ENCODE measurements around the gene ZNF223. TPM values are rescaled to one million over a fixed set of nuclear protein-coding genes. Genes with fewer than 3 reads are reported as not detected.

ZNF223 gene
- total RNA-seq, 4 donors from 2014 or later: 0.56 to 3.0 (median 0.91) TPM; not detected in 1

DNA sequence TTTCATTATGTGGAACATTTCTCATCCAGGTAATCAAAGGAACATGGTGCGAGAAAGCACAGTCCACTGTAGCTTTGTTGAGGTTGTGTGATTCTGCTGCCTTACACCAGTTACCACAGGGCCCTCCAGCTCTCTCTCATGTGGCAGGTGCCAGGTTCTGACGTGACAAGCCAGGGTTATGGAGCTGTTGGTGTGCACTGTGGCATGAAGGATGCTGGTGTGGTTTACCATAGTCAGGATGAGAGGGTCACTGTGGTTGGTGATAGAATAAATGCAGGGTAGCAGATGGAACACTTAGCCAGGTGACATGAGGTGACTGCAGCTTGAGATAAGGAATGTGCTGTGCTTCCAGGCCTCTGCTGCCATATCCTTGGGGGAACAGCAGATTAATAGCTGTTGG is 7.4 kb downstream of the ZNF223 start:
- TF ChIP-seq, protein P1, sequence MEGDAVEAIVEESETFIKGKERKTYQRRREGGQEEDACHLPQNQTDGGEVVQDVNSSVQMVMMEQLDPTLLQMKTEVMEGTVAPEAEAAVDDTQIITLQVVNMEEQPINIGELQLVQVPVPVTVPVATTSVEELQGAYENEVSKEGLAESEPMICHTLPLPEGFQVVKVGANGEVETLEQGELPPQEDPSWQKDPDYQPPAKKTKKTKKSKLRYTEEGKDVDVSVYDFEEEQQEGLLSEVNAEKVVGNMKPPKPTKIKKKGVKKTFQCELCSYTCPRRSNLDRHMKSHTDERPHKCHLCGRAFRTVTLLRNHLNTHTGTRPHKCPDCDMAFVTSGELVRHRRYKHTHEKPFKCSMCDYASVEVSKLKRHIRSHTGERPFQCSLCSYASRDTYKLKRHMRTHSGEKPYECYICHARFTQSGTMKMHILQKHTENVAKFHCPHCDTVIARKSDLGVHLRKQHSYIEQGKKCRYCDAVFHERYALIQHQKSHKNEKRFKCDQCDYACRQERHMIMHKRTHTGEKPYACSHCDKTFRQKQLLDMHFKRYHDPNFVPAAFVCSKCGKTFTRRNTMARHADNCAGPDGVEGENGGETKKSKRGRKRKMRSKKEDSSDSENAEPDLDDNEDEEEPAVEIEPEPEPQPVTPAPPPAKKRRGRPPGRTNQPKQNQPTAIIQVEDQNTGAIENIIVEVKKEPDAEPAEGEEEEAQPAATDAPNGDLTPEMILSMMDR (IDR thresholded peaks at IDR 0.05 in 4 of 5, conservative IDR thresholded peaks at IDR 0.05 in 1 of 5): no peak
- no peak for TF ChIP-seq POLR2A (IDR thresholded peaks at IDR 0.05)
- in situ Hi-C loops (cut with MboI; ENCODE audit: low sequenced_read_pairs in 4 of 4): loop anchor here in 1 of 4 donors (10.0 kb wide), 2 partner anchors 54 to 86 kb away; partner anchors contain the start of genes ZNF230 and ZNF234
- Histone ChIP-seq H3K4me3 (no peak overlapping the region), H3K9me3 (peaks cover 3 to 16% (median 6%) of the 10 kb centered on the region in 3 donors), H3K4me1 (no peaks in the 10 kb centered on the region), H3K27ac (no peak overlapping the region), H3K27me3 (no peaks in the 10 kb centered on the region), H3K36me3 (peaks cover 12 to 96% of the 10 kb centered on the region in 2 donors)
- intact Hi-C loops (cut with DNase I; ENCODE audit: low total_unique reads): loop anchor here (10.0 kb wide), 1 partner anchor 104 kb away; the partner anchor contains the start of gene ZNF221
- DNase-seq (no peak), ATAC-seq (no peak)

DNA sequence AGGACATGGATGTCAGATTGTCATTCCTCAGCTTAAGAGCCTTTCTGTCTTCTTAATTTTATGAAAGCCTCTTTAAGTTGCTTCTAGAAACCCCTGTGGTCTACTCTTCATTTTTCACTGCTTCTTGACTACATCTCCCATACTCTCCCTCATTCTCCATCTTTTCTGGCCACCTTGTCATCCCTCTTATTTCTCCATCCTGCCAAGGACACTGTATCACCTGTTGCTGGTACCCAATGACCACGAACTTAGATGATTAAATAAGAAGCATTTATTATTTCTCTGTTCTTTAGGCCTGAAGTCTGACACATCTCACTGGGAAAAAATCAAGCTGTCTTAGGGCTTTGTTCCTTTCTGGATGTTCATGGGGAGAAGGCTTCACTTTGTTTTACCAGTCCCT is 9.2 kb downstream of the ZNF223 start:
- no peak for ATAC-seq

DNA sequence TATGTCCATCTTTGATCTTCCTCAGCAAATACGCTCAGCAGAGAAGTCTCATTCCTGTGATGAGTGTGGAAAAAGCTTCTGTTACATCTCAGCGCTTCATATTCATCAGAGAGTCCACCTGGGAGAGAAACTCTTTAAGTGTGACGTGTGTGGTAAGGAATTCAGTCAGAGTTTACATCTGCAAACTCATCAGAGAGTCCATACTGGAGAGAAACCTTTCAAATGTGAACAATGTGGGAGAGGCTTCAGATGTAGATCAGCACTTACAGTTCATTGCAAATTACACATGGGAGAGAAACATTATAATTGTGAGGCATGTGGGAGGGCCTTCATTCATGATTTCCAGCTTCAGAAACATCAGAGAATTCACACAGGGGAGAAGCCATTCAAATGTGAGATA is 14.5 kb downstream of the ZNF223 start:
- peaks cover 21 to 73% of the 10 kb centered on the region in 2 donors for H3K36me3 ChIP-seq
- DNase-seq (no peak), ATAC-seq (no peak)
- in situ Hi-C loops (cut with MboI; ENCODE audit: low sequenced_read_pairs in 4 of 4): no loop called here
- H3K4me1 ChIP-seq: peaks cover under 1 to 1% of the 10 kb centered on the region in 2 donors
- TF ChIP-seq POLR2A (IDR thresholded peaks at IDR 0.05): no peak
- TF ChIP-seq, protein P1 (IDR thresholded peaks at IDR 0.05 in 4 of 5, conservative IDR thresholded peaks at IDR 0.05 in 1 of 5): no peak
- H3K27ac ChIP-seq: no peak overlapping the region
- H3K4me3 ChIP-seq: peak overlapping the region in 1 of 4 donors; percentile 35
- peaks cover 20 to 37% (median 23%) of the 10 kb centered on the region in 3 donors for H3K9me3 ChIP-seq
- no peaks in the 10 kb centered on the region for H3K27me3 ChIP-seq
- intact Hi-C loops (cut with DNase I; ENCODE audit: low total_unique reads): no loop called here

More for the DNA sequence above, 9.2 kb downstream of the ZNF223 start:
- peaks cover 7 to 24% (median 10%) of the 10 kb centered on the region in 3 donors for H3K9me3 ChIP-seq
- peaks cover 21 to 95% of the 10 kb centered on the region in 2 donors for H3K36me3 ChIP-seq
- no peak overlapping the region for H3K4me3 ChIP-seq
- intact Hi-C loops (cut with DNase I; ENCODE audit: low total_unique reads): no loop called here
- in situ Hi-C loops (cut with MboI; ENCODE audit: low sequenced_read_pairs in 4 of 4): no loop called here
- H3K4me1 ChIP-seq: no peaks in the 10 kb centered on the region
- no peaks in the 10 kb centered on the region for H3K27me3 ChIP-seq
- TF ChIP-seq POLR2A (IDR thresholded peaks at IDR 0.05): no peak
- TF ChIP-seq, protein P1 (IDR thresholded peaks at IDR 0.05 in 4 of 5, conservative IDR thresholded peaks at IDR 0.05 in 1 of 5): no peak
- DNase-seq: no peak
- H3K27ac ChIP-seq: no peak overlapping the region

DNA sequence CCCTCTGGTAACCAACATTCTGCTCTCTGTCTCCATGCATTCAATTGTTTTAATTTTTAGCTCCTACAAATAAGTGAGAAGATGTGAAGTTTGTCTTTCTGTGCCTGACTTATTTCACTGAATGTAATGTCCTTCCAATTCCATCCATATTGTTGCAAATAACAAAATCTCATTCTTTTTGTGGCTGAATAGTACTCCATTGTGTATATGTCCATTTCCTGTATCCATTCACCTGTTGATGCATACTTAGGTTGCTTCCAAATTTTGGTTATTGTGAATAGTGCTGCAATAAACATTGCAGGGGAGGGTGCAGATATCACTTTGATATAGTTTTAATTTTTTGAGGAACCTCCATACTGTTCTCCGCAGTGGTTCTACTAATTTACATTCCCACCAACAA is 17.6 kb downstream of the ZNF223 start:
- intact Hi-C loops (cut with DNase I; ENCODE audit: low total_unique reads) (no loop called here), in situ Hi-C loops (cut with MboI; ENCODE audit: low sequenced_read_pairs in 4 of 4) (no loop called here)
- Histone ChIP-seq H3K4me1 (peaks cover 10 to 13% of the 10 kb centered on the region in 2 donors), H3K36me3 (peaks cover 19 to 42% of the 10 kb centered on the region in 2 donors), H3K27ac (no peak overlapping the region), H3K27me3 (no peaks in the 10 kb centered on the region), H3K9me3 (peaks cover 17 to 25% (median 18%) of the 10 kb centered on the region in 3 donors), H3K4me3 (no peak overlapping the region)
- ATAC-seq (no peak), DNase-seq (no peak)
- no peak for TF ChIP-seq POLR2A (IDR thresholded peaks at IDR 0.05)
- TF ChIP-seq, protein P1 (IDR thresholded peaks at IDR 0.05 in 4 of 5, conservative IDR thresholded peaks at IDR 0.05 in 1 of 5): no peak

All from gastrocnemius medialis (tissue), 4 donors.